GM12878 (cell line): Measurements from ENCODE around the gene AMDHD2. TPM values are rescaled to one million over a fixed set of nuclear protein-coding genes. Genes with fewer than 3 reads are reported as not detected.

Source experiments
- ATAC-seq: fragments of 200-7000 bp; cut with Tn5 transposase; 3 replicates; pipeline ENCODE4 v1.9.1; 2020; ENCODE audit warnings: mild to moderate bottlenecking, moderate library complexity
- BruUV-seq: library from RNA; stranded (reverse); fragments of 400-500 nt; replicated peaks from 2 replicates; lab custom pipeline; 2021; lab: Mats Ljungman, UMichigan
- CTCF ChIA-PET: fragments of 300-600 bp; sonication (Branson Sonifier 250); formaldehyde crosslinking; extraction: SDS; loops from one replicate; lab custom pipeline; 2021; ENCODE audit warnings: inconsistent platforms; lab: Yijun Ruan, JAX
- POLR2A ChIA-PET: fragments of 350-600 bp; formaldehyde crosslinking; extraction: SDS; loops from one replicate; lab custom pipeline; 2021; ENCODE audit warnings: inconsistent platforms; lab: Charles Lee
- RAD21 ChIA-PET: fragments of 300-600 bp; sonication (Branson Sonifier 250); formaldehyde crosslinking; loops from one replicate; lab custom pipeline; 2023; ENCODE audit warnings: antibody characterized with exemption; ENCODE audit not compliant: unreplicated experiment; lab: Charles Lee
- SMC1A ChIA-PET: fragments of 300-600 bp; sonication (Branson Sonifier 250); formaldehyde crosslinking; loops from one replicate; lab custom pipeline; 2023; ENCODE audit not compliant: unreplicated experiment, uncharacterized antibody; lab: Charles Lee
- DNase-seq: peaks from one replicate; pipeline ENCODE4 v3.0.0-alpha.2; 2011; ENCODE audit warnings: low read depth, low spot score
- FAIRE-seq: peaks from 3 replicates; lab custom pipeline; 2011; peaks lifted over from hg19 to GRCh38; lab: Jason Lieb, UNC
- H2AFZ ChIP-seq: 2 replicates; pipeline ENCODE4 v1.6.0; 2011; ENCODE audit warnings: low read depth, low read length, control low read depth; ENCODE audit not compliant: control insufficient read depth
- H3K27ac ChIP-seq: 2 replicates; pipeline ENCODE4 v1.5.1; 2011; ENCODE audit warnings: control low read depth; ENCODE audit not compliant: control insufficient read depth, insufficient read depth
- H3K27me3 ChIP-seq, 2 experiments: replicated peaks in 1 of 2; 2 replicates each; pipeline versions ENCODE4 v1.6.0 to v1.6.1; 2011; ENCODE audit warnings: low read length in 1 of 2; ENCODE audit not compliant: control insufficient read depth in 2 of 2, insufficient read depth in 2 of 2
- H3K36me3 ChIP-seq, 2 experiments: 2 replicates each; pipeline ENCODE4 v1.5.1; 2011; ENCODE audit warnings: low read length in 1 of 2; ENCODE audit not compliant: control insufficient read depth in 2 of 2, insufficient read depth in 2 of 2
- H3K4me1 ChIP-seq: 2 replicates; pipeline ENCODE4 v1.6.1; 2011; ENCODE audit warnings: mild to moderate bottlenecking, low read length, moderate library complexity, mixed read lengths; ENCODE audit not compliant: control insufficient read depth, insufficient read depth
- H3K4me2 ChIP-seq: 2 replicates; pipeline ENCODE4 v1.6.0; 2011; ENCODE audit warnings: control low read depth; ENCODE audit not compliant: control insufficient read depth, insufficient read depth
- H3K4me3 ChIP-seq: fragments of 200-600 bp; sonication (generic); 2 replicates; pipeline ENCODE4 v1.5.1; 2016
- H3K79me2 ChIP-seq: 2 replicates; pipeline ENCODE4 v1.6.0; 2011; ENCODE audit warnings: low read length; ENCODE audit not compliant: control insufficient read depth, insufficient read depth
- H3K9ac ChIP-seq: 2 replicates; pipeline ENCODE4 v1.8.0; 2011; ENCODE audit warnings: low read length, control low read depth, mixed read lengths; ENCODE audit not compliant: control insufficient read depth, insufficient read depth
- H3K9me3 ChIP-seq: replicated peaks from 3 replicates; pipeline ENCODE4 v1.5.1; 2011; ENCODE audit warnings: mild to moderate bottlenecking, low read length; ENCODE audit not compliant: control insufficient read depth, insufficient read depth
- H4K20me1 ChIP-seq: 2 replicates; pipeline ENCODE4 v1.6.0; 2011; ENCODE audit not compliant: control insufficient read depth, insufficient read depth
- BACH1 ChIP-seq: fragments of 450-650 bp; IDR thresholded peaks from 2 replicates; pipeline ENCODE4 v1.6.1; 2017; ENCODE audit warnings: mild to moderate bottlenecking, borderline replicate concordance
- CUX1 ChIP-seq: IDR thresholded peaks from 2 replicates; pipeline ENCODE4 v1.6.1; 2012; ENCODE audit warnings: improper control_type of control experiment, low read depth, low read length; ENCODE audit not compliant: insufficient replicate concordance
- IRF4 ChIP-seq: IDR thresholded peaks from 2 replicates; pipeline ENCODE4 v1.6.1; 2011; ENCODE audit warnings: low read depth, low read length
- MTA2 ChIP-seq: fragments of 450-650 bp; IDR thresholded peaks from 2 replicates; pipeline ENCODE4 v1.6.1; 2016; ENCODE audit warnings: low read depth, mild to moderate bottlenecking, moderate library complexity
- SMARCA5 ChIP-seq: fragments of 450-650 bp; IDR thresholded peaks from 2 replicates; pipeline ENCODE4 v1.6.1; 2017; ENCODE audit warnings: mild to moderate bottlenecking
- SPI1 ChIP-seq: IDR thresholded peaks from 2 replicates; pipeline ENCODE4 v1.6.1; 2011; ENCODE audit warnings: low read depth, mild to moderate bottlenecking, low read length, moderate library complexity, borderline replicate concordance; ENCODE audit not compliant: insufficient read depth
- SUPT20H ChIP-seq: IDR thresholded peaks from 2 replicates; pipeline ENCODE4 v1.6.1; 2011; ENCODE audit warnings: low read depth, mild to moderate bottlenecking, low read length, moderate library complexity, borderline replicate concordance; ENCODE audit not compliant: control insufficient read depth
- TCF12 ChIP-seq: IDR thresholded peaks from 2 replicates; pipeline ENCODE4 v1.6.1; 2011; ENCODE audit warnings: low read depth, mild to moderate bottlenecking, low read length
- ZBTB33 ChIP-seq: fragments of 450-650 bp; IDR thresholded peaks from 2 replicates; pipeline ENCODE4 v1.6.1; 2017; ENCODE audit warnings: mild to moderate bottlenecking
- WGBS: methylation state at CpG from one replicate; pipeline ENCODE4 v1.1.6; 2016; ENCODE audit warnings: low lambda C conversion rate; ENCODE audit not compliant: insufficient replicate concordance, insufficient coverage; ENCODE audit errors: missing lambda C conversion rate; 5-methylcytosine and 5-hydroxymethylcytosine counted together
- in situ Hi-C: fragments of 300-500 bp; cut with MboI; formaldehyde crosslinking; loops from 9 replicates; pipeline ENCODE4 v1.14.3; 2018; ENCODE audit warnings: mixed read lengths
- intact Hi-C: fragments of 100-400 bp; cut with micrococcal nuclease; formaldehyde crosslinking; loops from one replicate; pipeline ENCODE4 v1.14.2; 2022; ENCODE audit not compliant: unreplicated experiment
- polyA plus RNA-seq, 11 experiments: library from polyadenylated mRNA; depleted of rRNA in 4 of 11; unstranded in 6 of 11; stranded (reverse) in 5 of 11; fragments of >200 nt; fragmentation: Nextera tagmentation in 4 of 11; fragmentation: Illumina TruSeq in 1 of 11; extraction: Ambion mirVana in 4 of 11; extraction: Trizol in 1 of 11; gene quantifications; 1 replicate in 1 of 11; 2 replicates in 10 of 11; pipeline versions ENCODE4 v1.2.1 to v1.2.3, GENCODE V29; 2011 to 2016; ENCODE audit warnings: inconsistent platforms in 2 of 11, missing spikeins in 2 of 11, low read depth in 1 of 11
- total RNA-seq, 4 experiments: library from RNA; depleted of rRNA in 3 of 4; stranded (reverse); fragments of >200 nt in 3 of 4; fragmentation: Illumina TruSeq in 1 of 4; extraction: Trizol in 1 of 4; gene quantifications; 2 replicates each; pipeline versions ENCODE4 v1.2.1 to v1.2.3, GENCODE V29; 2013 to 2021

Gene AMDHD2
- total and polyA plus RNA-seq, 10 of the 15 experiments (the other 5 are each of a cell fraction or from before 2014, with no cell fraction given), result 0.60 to 41.8 (median 24.3) TPM; not detected in 1

- TF ChIP-seq CUX1 (no peak), MTA2 (no peak), SPI1 (no peak)
Observed at GRCh38 chr16:2535625-2536013, 15.4 kb downstream of the AMDHD2 start (continued).

- CTCF ChIA-PET, result interaction anchor here (0.7 kb wide), 1 partner anchor 37 kb away, joined by 3 read pairs; no protein-coding TSS in a partner anchor
- Histone ChIP-seq H2AFZ (peak within 1 kb of the TSS; percentile 86), H3K4me1 (peaks cover 6% of the 10 kb centered on the region), H3K4me3 (peak within 1 kb of the TSS; percentile 77), H3K4me2 (peak within 1 kb of the TSS; percentile 60; the same call in 1 of the 2 replicates), H3K27ac (peak within 1 kb of the TSS; percentile 75), H3K79me2 (peaks cover 23% of the 10 kb centered on the region), H3K9me3 (no peaks in the 10 kb centered on the region), H3K36me3 (no peaks in the 10 kb centered on the region), H3K27me3 (no peaks in the 10 kb centered on the region), H3K9ac (peak within 1 kb of the TSS; percentile 77), H4K20me1 (no peaks in the 10 kb centered on the region)
- peak; percentile 86 for ATAC-seq
- POLR2A ChIA-PET, result interaction anchor here (0.8 to 2.0 kb wide), 4 partner anchors 19 to 28 kb away, joined by 4 to 5 read pairs (median 4); no protein-coding TSS in a partner anchor
- RAD21 ChIA-PET, result interaction anchor here (0.7 to 1.0 kb wide), 2 partner anchors 8 to 108 kb away, joined by 3 read pairs; no protein-coding TSS in a partner anchor
- SMC1A ChIA-PET, result interaction anchor here (1.6 kb wide), 1 partner anchor 25 kb away, joined by 5 read pairs; the partner anchor contains the start of gene ATP6V0C
- in situ Hi-C loops (loop anchor here (5.0 kb wide), 1 partner anchor 60 kb away; no protein-coding TSS in a partner anchor), intact Hi-C loops (loop anchor here (10.0 kb wide), 1 partner anchor 147 kb away; the partner anchor contains the start of gene KCTD5)
- BruUV-seq, result no TSS peak
- no peak for FAIRE-seq
- DNase-seq, result peak; percentile 72
- 1% methylated on average over 43 of the region's 126 CpGs for WGBS
- no peak for TF ChIP-seq SUPT20H
- no peak; the same call in 1 of the 2 replicates for TF ChIP-seq TCF12
- no peak for TF ChIP-seq IRF4
- TF ChIP-seq SMARCA5, result peak; percentile 75; the same call in 1 of the 2 replicates
- TF ChIP-seq ZBTB33, result no peak
- TF ChIP-seq BACH1, result peak; percentile 77
Observed at GRCh38 chr16:2537451-2538379, 17.5 kb downstream of the AMDHD2 start, which contains the start of gene PDPK1. PDPK1 (plus strand) TSS chr16:2538021; CDS start chr16:2538113, 92 bp downstream.
